Sigmoid colon (tissue), 3 donors: Measurements from ENCODE around the gene GRID1.

Experiments
- POLR2A ChIP-seq, 2 donors: fragments of 450-650 bp; IDR thresholded peaks; one replicate each; pipeline ENCODE4 v1.6.1; 2016; ENCODE audit warnings: antibody characterized with exemption in 2 of 2, mild to moderate bottlenecking in 2 of 2, moderate library complexity in 2 of 2
- TF ChIP-seq, protein P1 (sequence below), 4 experiments: fragments of 450-650 bp in 3 of 4; fragments of 200-600 bp in 1 of 4; IDR thresholded peaks; one replicate each; pipeline ENCODE4 v1.5.1; 2016 to 2019; ENCODE audit warnings: antibody characterized with exemption in 4 of 4, mild to moderate bottlenecking in 3 of 4, moderate library complexity in 2 of 4

DNA sequence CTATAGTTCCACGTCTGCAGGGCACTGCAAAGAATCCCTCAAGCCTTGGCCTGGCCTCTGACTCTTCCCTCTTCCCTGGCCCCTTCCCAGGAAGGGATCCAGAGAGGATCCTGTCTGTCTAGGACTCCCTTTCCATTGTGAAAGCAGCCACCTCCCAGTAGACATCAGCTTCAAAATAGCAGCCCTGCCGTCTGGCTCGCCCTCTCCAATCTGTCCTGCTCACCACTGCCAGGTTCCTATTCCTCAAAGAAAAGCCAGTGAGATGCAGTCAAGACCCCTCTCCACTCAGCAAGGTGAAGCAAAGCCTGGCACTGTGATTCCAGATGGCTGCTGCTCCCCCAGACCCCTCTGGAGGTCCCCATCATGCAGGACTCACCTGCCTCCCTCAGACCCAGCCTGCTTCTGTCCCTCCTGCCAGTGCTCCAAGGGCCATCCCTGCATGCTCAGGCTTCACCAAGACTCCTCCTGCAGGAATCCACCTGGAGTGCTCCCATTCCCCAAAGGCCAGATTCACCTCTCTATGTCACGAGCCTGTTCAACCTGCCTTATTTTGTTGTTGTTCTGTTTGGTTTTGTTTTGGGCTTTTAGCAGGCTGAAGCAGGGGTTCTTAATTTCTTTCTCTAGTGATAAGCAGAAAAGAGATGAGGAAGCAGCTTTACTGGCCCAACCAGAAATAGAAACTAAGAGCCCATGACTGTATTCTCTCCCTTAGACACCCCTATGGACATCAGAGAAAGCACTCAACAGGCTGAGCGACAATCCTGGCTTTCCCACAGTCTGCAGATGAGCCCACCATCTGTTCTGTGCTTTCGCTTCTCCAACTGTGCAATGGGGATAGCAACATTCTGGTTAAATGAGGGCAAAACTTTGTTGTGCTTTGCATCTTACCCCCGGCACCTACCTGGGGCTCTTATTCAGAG is 305.1 kb downstream of the GRID1 start:
- TF ChIP-seq, protein P1, sequence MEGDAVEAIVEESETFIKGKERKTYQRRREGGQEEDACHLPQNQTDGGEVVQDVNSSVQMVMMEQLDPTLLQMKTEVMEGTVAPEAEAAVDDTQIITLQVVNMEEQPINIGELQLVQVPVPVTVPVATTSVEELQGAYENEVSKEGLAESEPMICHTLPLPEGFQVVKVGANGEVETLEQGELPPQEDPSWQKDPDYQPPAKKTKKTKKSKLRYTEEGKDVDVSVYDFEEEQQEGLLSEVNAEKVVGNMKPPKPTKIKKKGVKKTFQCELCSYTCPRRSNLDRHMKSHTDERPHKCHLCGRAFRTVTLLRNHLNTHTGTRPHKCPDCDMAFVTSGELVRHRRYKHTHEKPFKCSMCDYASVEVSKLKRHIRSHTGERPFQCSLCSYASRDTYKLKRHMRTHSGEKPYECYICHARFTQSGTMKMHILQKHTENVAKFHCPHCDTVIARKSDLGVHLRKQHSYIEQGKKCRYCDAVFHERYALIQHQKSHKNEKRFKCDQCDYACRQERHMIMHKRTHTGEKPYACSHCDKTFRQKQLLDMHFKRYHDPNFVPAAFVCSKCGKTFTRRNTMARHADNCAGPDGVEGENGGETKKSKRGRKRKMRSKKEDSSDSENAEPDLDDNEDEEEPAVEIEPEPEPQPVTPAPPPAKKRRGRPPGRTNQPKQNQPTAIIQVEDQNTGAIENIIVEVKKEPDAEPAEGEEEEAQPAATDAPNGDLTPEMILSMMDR (IDR thresholded peaks at IDR 0.05): no peak
- no peak for TF ChIP-seq POLR2A (IDR thresholded peaks at IDR 0.05)
